Cardiac fibroblast (primary cell): ENCODE measurements around the gene NGRN.

Experiments
- DNase-seq, 2 donors: peaks; one replicate each; pipeline versions ENCODE4 v3.0.0 to v3.0.0-alpha.2; 2010; ENCODE audit warnings: low read depth in 2 of 2
- H3K4me3 ChIP-seq, 2 donors: replicated peaks in 1 of 2; 1 replicate in 1 of 2; 2 replicates in 1 of 2; pipeline ENCODE4 v1.5.1; 2011; ENCODE audit warnings: low read depth in 2 of 2, low read length in 2 of 2, mild to moderate bottlenecking in 2 of 2, moderate library complexity in 1 of 2
- TF ChIP-seq, protein P1 (sequence below): IDR thresholded peaks from one replicate; pipeline ENCODE4 v1.5.1; 2011; ENCODE audit warnings: low read depth, mild to moderate bottlenecking, low read length, inconsistent platforms

Gene NGRN

DNA sequence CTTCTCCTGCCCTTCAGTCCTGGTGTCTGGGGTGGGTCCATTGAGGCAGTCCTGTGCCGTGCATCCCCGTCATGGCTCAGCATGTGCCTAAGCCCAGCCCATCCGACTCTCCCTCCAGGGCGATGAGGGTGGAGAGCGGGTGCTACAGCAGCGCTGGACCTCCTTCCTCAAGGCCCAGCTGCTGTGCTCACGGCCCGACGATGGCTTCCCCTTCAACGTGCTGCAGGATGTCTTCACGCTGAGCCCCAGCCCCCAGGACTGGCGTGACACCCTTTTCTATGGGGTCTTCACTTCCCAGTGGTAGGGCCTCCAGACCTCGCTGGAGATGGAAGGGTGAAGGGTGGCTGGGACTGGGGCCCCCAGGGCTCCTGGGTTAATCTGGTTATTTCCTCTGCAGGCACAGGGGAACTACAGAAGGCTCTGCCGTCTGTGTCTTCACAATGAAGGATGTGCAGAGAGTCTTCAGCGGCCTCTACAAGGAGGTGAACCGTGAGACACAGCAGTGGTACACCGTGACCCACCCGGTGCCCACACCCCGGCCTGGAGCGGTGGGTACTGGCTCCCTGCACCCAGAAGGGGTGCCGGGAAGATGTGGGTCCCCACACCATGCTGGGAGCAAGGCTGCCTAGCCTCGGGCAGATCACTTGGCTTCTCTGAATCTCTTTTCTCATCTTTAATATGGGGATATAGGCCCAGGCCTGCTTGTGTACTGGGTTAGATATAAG is 41.9 kb upstream of the NGRN start:
- H3K4me3 ChIP-seq, result no peak overlapping the region
- TF ChIP-seq, protein P1, sequence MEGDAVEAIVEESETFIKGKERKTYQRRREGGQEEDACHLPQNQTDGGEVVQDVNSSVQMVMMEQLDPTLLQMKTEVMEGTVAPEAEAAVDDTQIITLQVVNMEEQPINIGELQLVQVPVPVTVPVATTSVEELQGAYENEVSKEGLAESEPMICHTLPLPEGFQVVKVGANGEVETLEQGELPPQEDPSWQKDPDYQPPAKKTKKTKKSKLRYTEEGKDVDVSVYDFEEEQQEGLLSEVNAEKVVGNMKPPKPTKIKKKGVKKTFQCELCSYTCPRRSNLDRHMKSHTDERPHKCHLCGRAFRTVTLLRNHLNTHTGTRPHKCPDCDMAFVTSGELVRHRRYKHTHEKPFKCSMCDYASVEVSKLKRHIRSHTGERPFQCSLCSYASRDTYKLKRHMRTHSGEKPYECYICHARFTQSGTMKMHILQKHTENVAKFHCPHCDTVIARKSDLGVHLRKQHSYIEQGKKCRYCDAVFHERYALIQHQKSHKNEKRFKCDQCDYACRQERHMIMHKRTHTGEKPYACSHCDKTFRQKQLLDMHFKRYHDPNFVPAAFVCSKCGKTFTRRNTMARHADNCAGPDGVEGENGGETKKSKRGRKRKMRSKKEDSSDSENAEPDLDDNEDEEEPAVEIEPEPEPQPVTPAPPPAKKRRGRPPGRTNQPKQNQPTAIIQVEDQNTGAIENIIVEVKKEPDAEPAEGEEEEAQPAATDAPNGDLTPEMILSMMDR, result no peak
- no peak for DNase-seq

DNA sequence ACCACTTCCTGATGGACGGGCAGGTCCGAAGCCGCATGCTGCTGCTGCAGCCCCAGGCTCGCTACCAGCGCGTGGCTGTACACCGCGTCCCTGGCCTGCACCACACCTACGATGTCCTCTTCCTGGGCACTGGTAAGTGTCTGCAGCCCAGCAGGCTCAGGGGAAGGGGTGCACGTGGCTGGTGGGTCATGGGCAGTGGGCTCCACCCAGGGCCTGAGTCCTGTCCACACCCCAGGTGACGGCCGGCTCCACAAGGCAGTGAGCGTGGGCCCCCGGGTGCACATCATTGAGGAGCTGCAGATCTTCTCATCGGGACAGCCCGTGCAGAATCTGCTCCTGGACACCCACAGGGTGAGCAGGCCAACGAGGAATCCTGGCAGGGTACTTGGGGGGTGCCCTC is 40.4 kb upstream of the NGRN start:
- DNase-seq, result no peak
- H3K4me3 ChIP-seq, result no peak overlapping the region
- TF ChIP-seq, protein P1, result no peak

DNA sequence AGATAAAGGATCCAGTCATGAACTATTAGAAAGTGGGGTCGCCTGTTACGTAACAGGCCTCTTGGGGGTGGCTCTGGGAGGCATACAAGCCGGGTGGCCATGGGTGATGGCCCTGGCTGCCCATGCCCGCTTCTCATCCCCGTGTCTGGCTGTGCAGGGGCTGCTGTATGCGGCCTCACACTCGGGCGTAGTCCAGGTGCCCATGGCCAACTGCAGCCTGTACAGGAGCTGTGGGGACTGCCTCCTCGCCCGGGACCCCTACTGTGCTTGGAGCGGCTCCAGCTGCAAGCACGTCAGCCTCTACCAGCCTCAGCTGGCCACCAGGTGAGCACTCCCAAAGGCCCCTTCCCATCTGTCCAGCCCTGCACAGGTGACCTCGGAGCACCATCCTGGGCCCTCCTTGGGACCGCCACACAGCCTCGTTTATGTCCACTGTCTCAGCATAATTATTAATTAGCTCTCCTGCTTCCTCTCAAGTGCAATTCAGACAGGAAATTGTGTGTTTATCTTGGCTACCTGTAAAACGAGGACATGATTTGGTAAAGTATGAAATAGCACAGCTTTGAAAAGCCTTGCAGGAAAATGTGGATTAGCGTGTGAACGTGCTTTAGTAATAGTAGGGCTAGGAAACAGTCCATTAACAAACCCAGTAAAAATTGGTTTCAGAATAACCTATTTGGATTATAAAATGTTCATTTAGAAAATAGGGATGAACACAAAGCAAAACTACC is 39.8 kb upstream of the NGRN start:
- TF ChIP-seq, protein P1, result no peak
- H3K4me3 ChIP-seq, result no peak overlapping the region
- DNase-seq, result no peak

DNA sequence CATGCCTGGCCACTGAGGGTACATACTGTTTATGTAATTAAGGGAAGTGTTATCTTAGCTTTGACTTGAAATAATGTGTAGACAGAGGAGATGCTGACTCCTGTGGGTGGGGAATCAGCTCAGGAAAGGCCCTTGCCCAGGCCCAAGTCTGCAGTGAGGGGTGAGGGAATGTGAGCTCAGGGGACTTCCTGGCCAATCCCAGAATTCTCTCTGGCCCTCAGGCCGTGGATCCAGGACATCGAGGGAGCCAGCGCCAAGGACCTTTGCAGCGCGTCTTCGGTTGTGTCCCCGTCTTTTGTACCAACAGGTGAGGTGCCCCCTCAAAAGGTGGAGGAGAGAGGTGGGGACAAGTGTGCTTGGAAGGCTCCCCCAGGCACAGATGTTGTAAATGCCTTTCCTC is 38.1 kb upstream of the NGRN start:
- TF ChIP-seq, protein P1, result no peak
- H3K4me3 ChIP-seq, result no peak overlapping the region
- DNase-seq, result no peak

DNA sequence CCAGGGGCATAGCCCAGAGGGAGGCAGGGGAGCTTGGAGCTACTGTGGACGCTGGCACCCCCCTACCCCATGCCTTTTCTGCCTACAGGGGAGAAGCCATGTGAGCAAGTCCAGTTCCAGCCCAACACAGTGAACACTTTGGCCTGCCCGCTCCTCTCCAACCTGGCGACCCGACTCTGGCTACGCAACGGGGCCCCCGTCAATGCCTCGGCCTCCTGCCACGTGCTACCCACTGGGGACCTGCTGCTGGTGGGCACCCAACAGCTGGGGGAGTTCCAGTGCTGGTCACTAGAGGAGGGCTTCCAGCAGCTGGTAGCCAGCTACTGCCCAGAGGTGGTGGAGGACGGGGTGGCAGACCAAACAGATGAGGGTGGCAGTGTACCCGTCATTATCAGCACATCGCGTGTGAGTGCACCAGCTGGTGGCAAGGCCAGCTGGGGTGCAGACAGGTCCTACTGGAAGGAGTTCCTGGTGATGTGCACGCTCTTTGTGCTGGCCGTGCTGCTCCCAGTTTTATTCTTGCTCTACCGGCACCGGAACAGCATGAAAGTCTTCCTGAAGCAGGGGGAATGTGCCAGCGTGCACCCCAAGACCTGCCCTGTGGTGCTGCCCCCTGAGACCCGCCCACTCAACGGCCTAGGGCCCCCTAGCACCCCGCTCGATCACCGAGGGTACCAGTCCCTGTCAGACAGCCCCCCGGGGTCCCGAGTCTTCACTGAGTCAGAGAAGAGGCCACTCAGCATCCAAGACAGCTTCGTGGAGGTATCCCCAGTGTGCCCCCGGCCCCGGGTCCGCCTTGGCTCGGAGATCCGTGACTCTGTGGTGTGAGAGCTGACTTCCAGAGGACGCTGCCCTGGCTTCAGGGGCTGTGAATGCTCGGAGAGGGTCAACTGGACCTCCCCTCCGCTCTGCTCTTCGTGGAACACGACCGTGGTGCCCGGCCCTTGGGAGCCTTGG is 37.4 kb upstream of the NGRN start:
- no peak overlapping the region for H3K4me3 ChIP-seq
- TF ChIP-seq, protein P1, result no peak
- no peak for DNase-seq

DNA sequence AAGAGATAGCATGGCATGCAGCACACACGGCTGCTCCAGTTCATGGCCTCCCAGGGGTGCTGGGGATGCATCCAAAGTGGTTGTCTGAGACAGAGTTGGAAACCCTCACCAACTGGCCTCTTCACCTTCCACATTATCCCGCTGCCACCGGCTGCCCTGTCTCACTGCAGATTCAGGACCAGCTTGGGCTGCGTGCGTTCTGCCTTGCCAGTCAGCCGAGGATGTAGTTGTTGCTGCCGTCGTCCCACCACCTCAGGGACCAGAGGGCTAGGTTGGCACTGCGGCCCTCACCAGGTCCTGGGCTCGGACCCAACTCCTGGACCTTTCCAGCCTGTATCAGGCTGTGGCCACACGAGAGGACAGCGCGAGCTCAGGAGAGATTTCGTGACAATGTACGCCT is 36.5 kb upstream of the NGRN start:
- TF ChIP-seq, protein P1, result no peak
- no peak for DNase-seq
- H3K4me3 ChIP-seq, result no peak overlapping the region
